Cerebellar nuclear complex (tissue), 1 donor: ENCODE data around the gene TSPAN32.
"Not testable (repeated sequence)": the region's sequence is repeated elsewhere in the genome, so short reads cannot be mapped to it uniquely, and the experiment has no call there.

Experiments
- DNase-seq, 2 experiments: peaks; one replicate each; lab custom pipeline; 2025; lab: John Stamatoyannopoulos, UW

Gene TSPAN32

DNA sequence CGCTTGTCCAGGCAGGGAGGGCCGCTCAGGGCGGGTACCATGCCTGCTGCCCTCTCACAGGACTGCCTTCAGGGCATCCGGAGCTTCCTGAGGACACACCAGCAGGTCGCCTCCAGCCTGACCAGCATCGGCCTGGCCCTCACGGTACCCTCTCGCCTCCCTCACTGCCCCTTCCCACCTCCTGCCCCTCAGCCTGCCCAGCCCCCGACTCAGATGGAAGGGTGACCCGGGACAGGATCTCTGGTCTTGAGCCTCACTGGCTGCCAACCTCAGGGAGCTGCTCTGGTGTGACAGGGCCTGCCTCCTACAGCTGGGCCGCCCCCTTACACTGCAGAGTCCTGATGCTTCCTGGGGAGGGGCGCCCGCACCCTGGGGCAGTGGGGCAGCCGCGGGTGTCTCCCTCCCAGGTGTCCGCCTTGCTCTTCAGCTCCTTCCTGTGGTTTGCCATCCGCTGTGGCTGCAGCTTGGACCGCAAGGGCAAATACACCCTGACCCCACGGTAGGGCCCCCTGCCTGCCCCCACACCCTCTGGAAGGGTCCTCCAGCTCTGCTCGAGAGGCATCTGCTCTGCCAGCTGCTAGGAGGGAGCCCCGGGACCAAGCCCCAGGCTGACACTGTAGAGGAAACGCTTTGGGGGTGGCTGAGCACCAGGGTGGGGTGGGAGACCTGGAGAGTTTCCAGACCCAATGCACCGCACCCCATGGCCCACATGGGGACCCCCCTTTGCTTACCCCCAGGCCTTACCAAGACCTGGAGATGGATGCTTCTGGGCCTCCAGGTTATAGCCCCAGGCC lies 14.6 kb downstream of the TSPAN32 start:
- DNase-seq = no peak

DNA sequence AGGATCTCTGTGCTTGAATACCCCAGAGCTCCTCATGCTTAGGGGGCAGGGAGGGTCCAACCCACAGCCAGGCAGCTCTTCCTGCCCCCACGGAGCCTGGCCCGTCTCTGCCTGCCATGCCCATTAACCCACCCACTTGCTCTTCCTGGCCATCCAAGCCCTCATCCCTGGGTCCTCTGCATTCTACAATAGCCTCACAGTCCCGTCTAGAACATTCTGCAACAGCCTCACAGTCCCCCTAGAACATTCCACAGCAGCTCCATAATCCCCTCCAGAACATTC lies 15.1 kb downstream of the TSPAN32 start:
- no peak for DNase-seq

DNA sequence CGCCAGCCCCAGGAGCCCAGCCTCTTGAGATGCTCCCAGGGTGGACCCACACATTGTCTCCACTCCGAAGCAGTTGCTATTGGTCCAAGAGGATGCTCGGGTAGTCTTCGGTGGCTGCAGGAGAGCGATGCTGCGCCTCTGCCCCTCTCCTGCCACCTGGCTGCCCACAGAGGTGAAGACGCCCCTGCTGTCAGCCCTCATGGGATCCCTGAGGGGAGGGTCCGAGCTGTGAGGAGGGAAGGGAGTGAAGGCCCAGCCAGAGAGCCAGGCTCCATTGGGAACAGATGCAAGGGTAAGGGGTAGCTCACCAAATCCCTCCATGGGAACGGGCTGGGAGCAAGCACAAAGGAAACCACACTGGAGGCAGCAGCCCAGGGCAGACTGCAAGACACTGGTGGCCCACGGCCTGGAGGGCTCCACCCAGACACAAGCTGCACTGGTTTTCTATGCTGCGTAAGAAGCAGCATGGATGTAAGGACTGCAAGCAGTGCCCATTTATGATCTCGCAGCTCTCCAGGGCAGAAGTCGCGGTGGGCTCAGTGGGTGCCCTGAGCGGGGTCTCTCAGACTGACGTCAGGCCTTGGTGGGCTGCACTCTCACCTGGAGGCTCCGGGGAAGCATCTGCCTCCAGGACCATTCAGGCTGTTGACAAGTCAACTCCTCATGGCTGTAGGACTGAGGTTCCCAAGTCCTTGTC lies 15.7 kb downstream of the TSPAN32 start:
- no peak for DNase-seq

DNA sequence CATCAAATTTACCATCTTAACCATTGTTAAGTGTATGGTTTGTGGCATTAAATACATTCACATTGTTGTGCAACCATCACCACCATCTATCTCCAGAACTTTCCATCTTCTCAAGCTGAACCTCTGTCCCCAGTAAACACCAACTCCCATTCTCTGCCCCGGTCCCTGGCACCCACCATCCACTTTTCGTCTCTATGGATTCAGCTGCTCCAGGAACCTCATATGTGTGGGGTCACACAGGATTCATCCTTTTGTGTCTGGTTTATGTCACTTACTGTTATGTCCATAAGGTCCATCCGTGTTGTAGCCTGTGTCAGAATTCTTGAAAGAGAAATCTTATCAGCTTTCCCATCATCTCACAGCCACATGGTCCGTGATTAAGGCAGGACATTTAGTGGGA lies 16.3 kb downstream of the TSPAN32 start:
- no peak for DNase-seq

DNA sequence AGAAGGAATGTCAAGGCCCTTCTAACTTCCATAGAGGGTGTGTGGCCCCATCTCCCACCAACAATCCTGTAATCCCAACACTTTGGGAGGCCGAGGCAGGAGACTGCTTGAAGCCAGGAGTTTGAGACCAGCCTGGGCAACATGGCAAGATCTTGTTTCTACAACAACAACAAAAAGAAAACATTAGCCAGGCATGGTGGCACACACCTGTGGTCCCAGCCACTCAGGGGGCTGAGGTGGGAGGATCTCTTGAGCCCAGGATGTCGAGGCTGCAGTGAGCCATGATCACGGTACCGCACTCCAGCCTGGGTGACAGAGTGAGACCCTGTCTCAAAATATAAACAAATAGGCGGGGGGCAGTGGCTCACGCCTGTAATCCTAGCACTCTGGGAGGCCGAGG lies 16.9 kb downstream of the TSPAN32 start:
- DNase-seq = no peak

DNA sequence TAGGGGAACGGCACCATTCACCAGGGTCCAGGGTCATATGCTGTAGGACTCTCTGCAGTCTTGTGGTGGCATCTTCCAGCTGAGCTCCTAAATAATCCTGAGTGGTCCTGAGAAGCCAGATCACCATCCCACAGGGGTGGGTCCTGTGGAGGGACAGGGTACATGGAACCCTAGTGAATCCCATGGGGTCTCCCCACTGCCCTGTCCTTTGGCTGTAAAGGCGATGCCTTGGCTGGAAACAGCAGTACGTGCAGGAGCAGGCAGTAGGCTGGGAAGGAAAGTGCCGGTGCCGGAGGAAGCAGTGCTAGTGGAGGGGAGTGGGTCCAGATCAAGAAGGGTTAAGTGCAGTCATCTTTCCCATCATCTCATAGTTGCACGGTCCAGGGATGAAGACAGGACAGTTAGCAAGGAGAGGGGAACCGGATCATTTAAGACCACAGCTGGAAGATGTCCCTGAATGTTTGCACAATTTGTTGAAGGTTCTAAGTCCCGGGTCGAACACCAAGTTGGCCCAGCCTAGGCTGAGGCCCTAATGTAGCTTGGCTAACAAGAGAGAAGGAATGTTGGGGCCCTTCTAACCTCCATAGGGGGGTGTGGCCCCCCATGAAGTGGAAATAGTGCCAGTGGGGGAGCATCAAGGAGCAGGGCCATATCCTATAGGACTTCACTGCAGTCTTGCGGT lies 18.1 kb downstream of the TSPAN32 start:
- no peak for DNase-seq

DNA sequence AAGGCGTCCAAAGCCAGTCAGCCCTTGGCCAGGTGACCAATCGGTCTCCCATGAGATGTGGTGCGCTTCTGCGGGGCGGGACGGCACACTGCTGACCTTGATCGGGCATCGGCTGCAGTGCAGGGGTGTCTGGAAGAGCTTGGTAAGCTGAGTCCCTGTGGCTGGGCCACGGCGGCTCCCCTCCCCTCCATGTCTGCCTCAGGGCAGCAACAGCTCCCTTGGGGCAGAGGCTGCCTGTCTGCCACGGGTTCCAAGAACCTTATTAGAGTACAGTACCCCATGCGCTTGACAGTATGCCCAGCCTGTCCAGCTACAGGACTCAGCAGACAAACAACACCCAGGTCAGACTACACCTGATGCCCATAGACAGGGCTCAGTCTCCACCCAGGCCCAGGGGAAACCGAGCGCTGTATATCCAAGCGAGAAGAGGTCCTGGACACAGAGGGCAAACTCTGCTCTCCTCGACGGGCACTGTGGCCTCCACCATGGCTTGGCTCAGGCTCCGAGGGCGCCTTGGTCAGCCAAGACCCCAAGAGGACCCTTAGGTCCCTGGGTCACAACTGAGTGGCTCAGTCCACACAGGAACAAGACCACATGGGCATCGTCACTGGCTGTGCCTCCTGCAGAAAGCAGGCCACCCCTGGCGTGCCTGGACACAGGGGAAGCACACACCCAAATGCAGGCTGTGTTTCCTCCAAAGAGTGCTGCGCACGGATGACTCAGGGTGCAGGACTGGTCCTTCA lies 18.9 kb downstream of the TSPAN32 start:
- no peak for DNase-seq

DNA sequence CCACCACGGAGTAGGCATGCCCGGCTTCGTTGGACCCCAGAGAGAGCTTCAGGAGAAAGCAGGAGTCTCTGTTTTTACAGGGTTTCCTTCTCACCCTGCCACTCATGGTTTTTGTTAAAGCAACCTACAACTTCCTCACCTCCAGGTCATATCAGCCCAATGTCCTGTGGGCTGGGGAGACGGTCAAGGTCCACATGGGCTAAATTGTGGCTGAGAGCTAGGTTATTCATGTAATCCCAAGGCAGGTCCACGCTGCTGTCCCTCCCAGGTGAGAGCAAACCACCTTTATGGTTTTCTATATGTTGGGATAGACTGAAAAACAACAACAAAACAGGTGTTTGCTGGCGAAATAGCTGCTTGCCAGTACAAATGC lies 19.5 kb downstream of the TSPAN32 start:
- no peak for DNase-seq

DNA sequence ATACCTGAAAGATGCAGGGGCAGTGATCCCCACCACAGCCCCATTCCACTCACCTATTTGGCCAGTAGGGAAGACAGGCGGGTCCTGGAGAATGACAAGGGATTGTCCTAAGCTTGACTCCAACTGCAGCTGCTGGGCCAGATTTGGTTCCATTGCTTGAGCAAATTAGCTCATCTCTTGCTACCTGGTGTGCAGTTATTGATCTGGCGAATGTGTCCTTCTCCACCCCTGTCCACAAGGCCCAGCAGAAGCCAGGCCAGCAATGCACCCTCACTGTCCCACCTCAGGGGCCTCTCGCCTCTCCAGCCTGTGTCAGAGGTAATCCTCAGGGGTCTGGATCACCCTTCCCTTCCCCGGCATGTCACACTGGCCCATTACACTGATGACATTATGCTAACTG lies 23.3 kb downstream of the TSPAN32 start:
- no peak for DNase-seq

DNA sequence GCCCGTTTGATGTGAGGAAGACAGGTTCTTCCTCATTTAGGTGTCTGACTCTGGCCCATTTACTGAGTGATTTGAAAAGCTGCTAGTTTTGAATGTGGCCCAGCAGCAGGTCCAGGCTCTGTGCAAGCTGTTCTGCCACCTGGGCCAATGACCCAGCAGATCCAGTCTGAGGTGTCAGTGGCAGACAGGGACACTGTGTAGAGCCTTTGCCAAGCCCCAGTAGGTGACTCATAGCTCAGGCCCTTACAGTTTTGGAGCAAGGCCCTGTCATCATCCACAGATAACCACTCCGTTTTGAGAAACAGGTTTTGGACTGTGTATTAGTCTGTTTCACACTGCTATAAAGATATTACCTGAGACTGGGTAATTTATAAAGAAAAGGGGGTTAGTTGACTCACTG lies 23.9 kb downstream of the TSPAN32 start:
- DNase-seq = peak; percentile 93 to 96

DNA sequence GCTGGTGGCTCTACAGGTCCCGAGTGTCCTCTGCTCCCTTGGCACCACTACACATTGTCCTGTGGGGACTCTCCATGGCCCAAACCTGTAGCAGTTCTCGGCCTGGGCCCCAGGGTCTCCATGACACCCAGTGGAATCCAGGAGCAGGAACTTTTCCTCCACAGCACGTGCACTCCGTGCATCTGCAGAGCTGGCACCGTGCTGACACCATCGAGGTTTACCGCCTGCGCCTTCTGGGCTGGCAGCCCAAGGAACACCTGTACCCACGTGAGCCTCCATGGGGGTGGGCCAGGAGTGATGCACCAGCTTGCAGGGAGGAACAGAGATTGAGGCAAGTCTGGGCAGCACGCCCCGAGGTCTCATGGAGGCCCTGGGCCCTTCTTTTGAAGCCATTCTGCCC lies 25.2 kb downstream of the TSPAN32 start:
- no peak for DNase-seq

DNA sequence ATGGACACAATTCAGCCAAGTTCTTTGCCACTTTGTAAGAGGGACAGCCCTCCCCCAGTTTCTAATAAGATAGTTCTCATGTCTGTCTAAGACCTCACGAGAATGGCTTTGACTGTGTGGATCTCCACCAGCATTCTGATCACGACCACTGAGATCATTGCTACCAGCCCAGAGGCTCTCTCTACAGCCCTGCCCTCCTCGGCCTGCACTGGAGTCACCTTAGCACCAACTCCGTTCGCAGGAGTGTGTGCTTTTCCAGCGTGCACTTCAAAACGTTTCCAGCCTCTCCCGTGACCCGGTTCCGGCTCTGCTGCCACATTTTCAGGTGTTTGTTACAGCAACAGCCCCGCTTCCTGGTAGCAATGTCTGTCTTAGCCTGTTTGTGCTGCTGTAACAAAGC lies 26.2 kb downstream of the TSPAN32 start:
- DNase-seq = no peak

DNA sequence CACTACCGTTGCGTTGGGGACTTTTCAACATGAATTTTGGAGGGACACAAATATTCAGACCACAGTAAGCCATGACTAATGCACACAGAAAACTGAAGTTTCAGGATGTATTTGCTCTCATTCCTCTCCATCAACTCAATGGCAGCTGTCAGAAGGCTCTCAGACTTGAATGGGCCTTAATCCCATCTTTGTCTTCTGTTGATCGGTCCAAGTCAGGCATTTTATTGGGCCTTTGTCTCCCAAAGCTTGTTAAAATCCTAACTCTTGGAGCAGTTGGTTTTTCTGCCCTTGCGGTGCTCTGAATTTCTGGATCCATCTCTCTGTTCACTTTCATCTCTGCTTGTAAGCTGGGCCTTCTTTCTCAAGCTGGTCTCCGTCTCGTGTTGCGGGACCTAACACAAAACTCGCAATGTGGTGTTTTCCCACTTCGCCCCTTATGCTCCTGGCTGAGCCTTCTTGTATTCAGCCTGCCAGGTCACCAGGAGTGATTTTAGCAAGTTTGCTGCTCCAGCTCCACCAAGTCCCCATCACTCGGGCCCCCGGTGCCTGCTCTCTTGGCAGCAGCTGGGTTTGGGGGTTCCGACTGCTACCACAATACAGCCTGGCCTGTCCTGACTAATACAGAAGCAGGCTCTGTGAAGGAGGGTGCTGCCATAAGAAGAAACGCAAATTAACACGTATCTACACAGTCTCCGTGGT lies 27.0 kb downstream of the TSPAN32 start:
- no peak for DNase-seq

DNA sequence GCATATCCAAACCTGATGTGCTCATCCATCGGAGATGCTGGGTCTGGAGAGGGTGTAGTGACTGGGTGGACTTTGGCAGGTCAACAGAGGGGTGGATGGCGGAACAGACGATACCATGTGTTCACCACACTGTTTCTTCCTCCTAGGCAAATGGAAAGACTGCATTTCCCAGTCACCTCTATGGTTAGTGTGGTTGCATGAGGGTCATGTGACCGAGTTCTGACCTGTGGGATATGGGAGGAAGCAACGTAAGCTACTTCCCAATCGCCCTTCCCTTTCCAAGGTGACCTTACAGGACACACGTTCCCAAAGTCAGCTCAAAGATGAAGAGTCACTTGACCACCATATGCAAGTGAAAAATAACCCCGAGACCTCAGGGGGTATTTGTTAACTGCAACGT lies 27.7 kb downstream of the TSPAN32 start:
- no peak for DNase-seq

DNA sequence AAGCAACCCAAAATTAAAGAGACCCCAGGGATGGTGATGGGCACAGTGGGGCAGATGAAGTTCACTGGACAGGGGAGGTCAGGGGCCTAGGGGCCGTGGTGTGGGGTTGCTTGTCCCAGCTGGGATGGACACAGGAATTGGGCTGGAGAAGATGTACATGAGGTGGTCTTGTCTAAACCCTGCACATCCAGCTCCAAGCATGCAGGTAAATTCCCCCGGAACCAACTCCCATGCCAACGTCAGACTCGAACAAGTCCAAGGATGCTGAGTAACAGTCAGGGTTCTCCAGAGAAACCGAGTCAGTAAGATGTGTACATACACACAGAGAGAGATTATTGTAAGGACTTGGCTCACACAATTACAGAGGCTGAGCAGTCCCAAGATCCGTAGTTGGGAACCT lies 28.9 kb downstream of the TSPAN32 start:
- DNase-seq = no peak

DNA sequence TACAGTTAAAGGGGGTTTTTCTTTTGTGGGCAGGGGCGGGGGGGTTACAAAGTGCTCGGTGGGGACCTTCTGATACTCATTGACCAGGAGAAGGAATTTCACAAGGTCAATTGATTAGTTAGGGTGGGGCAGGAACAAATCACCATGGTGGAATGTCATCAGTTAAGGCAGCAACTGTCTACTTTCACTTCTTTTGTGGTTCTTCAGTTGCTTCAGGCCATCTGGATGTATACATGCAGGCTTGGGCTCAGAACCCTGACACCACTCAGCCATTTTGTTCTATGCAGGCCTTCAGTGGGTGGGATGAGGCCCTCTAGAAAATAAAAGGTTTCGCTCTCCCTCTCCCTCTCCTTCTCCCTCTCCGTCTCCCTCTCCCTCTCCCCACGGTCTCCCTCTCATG lies 29.6 kb downstream of the TSPAN32 start:
- no peak for DNase-seq

DNA sequence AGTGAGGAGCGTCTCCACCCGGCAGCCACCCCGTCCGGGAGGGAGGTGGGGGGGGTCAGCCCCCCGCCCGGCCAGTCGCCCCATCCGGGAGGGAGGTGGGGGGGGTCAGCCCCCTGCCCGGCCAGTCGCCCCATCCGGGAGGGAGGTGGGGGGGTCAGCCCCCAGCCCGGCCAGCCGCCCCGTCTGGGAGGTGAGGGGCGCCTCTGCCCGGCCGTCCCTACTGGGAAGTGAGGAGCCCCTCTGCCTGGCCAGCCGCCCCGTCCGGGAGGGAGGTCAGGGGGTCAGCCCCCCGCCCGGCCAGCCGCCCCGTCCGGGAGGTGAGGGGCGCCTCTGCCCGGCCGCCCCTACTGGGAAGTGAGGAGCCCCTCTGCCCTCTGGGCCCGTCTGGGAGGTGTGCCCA lies 30.8 kb downstream of the TSPAN32 start:
- not testable (repeated sequence) for DNase-seq

DNA sequence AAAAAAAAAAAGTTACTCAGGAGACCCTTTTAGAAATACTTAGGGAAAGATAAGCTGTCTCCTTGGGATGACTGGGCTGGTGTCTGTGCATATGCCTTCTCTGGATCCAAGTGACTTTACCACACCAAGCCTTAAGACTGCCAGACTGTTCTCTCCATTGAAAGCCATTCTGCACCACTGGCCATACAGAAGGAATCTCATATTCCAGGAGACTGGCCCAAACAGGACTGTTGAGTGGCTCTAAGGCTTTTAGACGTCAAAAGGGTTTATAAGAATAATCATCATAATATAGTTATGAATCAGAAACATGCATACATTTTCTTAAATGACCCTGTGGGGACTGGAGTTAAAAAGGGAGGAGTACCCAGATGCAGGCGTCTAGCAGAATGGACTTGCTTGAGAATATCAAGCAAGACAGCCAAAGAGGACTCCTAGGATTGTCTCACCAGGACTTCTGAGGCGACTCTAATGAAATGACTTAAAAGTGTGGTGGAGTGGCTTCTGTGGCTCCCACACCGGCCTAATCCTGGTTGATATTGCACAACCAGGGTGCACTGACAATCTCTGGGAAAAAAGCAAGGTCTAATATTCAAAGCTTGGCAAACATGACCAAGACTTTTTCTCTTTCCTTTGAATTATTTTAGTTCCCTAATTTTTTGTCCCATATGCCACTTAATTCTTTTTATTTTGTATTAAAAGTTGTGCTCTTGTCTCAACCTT lies 31.8 kb downstream of the TSPAN32 start:
- DNase-seq = not testable (repeated sequence)

DNA sequence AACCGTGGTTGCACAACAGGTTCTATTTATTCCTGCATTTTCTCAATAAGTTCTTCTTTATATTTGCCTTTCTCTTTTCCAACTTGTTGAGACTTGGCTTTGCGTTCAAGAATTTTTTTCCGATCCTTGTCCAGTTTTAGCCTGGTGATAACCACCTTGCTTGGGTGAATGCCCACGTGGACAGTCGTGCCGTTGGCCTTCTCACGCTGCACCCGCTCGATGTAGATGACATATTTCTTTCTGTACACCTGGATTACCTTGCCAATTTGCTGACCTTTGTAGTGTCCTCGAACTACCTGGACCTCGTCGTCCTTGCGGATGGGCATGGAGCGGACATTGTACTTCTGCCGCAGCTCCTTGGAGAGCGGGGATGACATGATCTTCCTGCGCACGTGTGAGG lies 33.5 kb downstream of the TSPAN32 start:
- DNase-seq = not testable (repeated sequence)

DNA sequence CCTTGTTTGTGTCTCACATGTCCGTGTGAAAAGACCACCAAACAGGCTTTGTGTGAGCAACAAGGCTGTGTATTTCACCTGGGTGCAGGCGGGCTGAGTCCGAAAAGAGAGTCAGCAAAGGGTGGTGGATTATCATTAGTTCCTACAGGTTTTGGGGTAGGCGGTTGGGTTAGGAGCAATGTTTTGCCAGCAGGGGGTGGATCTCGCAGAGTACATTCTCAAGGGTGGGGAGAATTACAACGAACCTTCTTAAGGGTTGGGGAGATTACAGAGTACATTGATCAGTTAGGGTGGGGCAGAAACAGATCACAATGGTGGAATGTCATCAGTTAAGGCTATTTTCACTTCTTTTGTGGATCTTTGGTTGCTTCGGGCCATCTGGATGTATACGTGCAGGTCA lies 36.9 kb downstream of the TSPAN32 start:
- DNase-seq = not testable (repeated sequence)

DNA sequence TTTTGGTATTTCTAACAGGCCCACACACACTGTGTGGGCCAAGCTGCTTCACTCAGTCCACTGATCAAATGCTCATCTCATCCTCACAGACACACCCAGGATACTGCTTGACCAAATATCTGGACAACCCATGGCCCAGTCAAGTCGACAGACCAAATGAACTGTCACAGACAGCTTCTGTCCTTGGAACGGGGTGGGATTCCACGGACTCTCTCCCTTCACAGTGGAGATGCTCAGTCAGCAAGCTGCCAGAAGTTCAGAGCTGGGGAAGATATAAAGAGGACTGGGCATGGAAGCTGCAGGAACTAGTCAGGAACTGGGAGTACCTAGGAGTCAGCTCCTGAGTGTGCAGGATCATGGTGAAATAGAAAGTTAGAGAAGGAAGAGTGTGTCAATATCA lies 40.7 kb downstream of the TSPAN32 start:
- DNase-seq = no peak
